Activated CD4-positive, alpha-beta T cell treated with anti-CD3 and anti-CD28 coated beads, Interleukin-2, amount 10 ng/mL, durations not matched to agents 24 days and 14 days (primary cell): ENCODE measurements around the gene ST8SIA3. TPM values are rescaled to one million over a fixed set of nuclear protein-coding genes. Genes with fewer than 3 reads are reported as not detected.

Experiments used
- DNase-seq: peaks from one replicate; pipeline ENCODE4 v3.0.0; 2022
- H3K27ac Mint-ChIP-seq: one replicate; pipeline ENCODE4 v1.8.0; 2022; ENCODE audit warnings: mild to moderate bottlenecking, mixed read lengths
- H3K27me3 Mint-ChIP-seq: one replicate; pipeline ENCODE4 v1.8.0; 2022; ENCODE audit warnings: mixed read lengths
- H3K36me3 Mint-ChIP-seq: one replicate; pipeline ENCODE4 v1.8.0; 2022; ENCODE audit warnings: low read depth, mild to moderate bottlenecking, mixed read lengths
- H3K4me1 Mint-ChIP-seq: one replicate; pipeline ENCODE4 v1.8.0; 2021; ENCODE audit warnings: mixed read lengths
- H3K4me3 Mint-ChIP-seq: one replicate; pipeline ENCODE4 v1.8.0; 2022; ENCODE audit warnings: mild to moderate bottlenecking, moderate library complexity, mixed read lengths
- H3K9me3 Mint-ChIP-seq: one replicate; pipeline ENCODE4 v1.8.0; 2021; ENCODE audit warnings: mixed read lengths
- intact Hi-C: fragments of 100-400 bp; cut with micrococcal nuclease; formaldehyde crosslinking; loops from one replicate; pipeline ENCODE4 v1.15.1; 2023
- total RNA-seq: library from RNA; stranded (reverse); gene quantifications from 2 replicates; pipeline ENCODE4 v1.2.3, GENCODE V29; 2022

The ST8SIA3 gene
- total RNA-seq, 1 donor from 2014 or later = not detected

DNA sequence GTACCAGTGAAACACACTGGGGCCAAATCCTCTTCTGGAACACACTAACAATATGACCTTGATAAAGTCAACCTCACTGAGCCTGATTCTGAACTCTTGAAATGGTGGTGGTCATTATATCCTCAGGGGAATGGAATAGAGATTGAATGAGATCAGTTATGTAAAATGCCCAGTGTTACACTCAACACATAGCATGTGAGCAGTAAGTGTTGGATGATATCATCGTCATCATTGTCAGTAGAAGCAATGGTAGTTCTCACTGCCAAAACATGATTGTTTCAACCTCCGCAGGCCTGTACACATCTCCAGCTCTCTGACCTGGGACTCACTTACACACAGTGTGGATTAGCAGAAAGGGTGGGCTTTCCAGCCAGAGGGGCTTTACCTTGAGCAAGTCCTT is 5.5 kb upstream of the ST8SIA3 start:
- H3K4me1 Mint-ChIP-seq = no peaks in the 10 kb centered on the region
- H3K36me3 Mint-ChIP-seq = no peaks in the 10 kb centered on the region
- intact Hi-C loops = no loop called here
- no peak for DNase-seq
- no peak overlapping the region for H3K27ac Mint-ChIP-seq
- peaks cover 13% of the 10 kb centered on the region for H3K27me3 Mint-ChIP-seq
- no peaks in the 10 kb centered on the region for H3K9me3 Mint-ChIP-seq
- H3K4me3 Mint-ChIP-seq = no peak overlapping the region

DNA sequence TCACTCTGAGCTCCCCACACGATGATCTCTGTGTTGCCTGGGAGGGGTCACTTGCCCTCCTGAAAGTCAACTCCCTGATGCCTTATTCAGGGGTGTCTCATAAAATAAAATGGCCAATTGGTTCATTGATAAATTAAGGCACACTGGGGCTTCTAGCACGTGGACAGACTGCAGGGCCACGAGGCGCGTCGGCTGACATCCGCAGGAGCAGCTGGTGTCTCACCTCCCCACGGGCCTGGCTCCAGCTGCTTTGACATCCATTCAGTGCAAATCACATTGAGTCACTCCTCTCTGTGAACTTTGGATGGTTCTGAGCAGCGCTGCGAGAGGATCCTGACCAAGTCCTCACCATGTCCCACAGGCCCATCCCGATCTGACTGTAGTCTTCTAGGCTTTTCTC is 4.6 kb upstream of the ST8SIA3 start:
- peaks cover 1% of the 10 kb centered on the region for H3K4me1 Mint-ChIP-seq
- H3K27me3 Mint-ChIP-seq = peaks cover 18% of the 10 kb centered on the region
- no peak overlapping the region for H3K4me3 Mint-ChIP-seq

DNA sequence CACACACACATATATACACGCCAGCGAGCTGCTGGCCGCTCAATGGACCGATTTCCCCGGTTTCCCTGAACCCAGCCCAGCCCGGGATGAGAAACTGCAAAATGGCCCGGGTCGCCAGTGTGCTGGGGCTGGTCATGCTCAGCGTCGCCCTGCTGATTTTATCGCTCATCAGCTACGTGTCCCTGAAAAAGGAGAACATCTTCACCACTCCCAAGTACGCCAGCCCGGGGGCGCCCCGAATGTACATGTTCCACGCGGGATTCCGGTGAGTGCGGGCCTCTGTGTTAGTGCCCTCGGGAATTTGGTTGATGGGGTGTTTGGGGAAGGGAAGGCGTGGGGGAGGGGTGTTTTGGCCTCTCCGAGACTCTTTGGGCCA is 392 bp downstream of the ST8SIA3 start:
- DNase-seq = no peak
- peaks cover 36% of the 10 kb centered on the region for H3K27me3 Mint-ChIP-seq
- intact Hi-C loops = loop anchor here (5.0 kb wide), 1 partner anchor 80 kb away; no protein-coding TSS in a partner anchor

More for the DNA sequence above, 4.6 kb upstream of the ST8SIA3 start:
- Mint-ChIP-seq H3K36me3 (no peaks in the 10 kb centered on the region), H3K9me3 (no peaks in the 10 kb centered on the region), H3K27ac (no peak overlapping the region)
- DNase-seq = no peak
- intact Hi-C loops = no loop called here

DNA sequence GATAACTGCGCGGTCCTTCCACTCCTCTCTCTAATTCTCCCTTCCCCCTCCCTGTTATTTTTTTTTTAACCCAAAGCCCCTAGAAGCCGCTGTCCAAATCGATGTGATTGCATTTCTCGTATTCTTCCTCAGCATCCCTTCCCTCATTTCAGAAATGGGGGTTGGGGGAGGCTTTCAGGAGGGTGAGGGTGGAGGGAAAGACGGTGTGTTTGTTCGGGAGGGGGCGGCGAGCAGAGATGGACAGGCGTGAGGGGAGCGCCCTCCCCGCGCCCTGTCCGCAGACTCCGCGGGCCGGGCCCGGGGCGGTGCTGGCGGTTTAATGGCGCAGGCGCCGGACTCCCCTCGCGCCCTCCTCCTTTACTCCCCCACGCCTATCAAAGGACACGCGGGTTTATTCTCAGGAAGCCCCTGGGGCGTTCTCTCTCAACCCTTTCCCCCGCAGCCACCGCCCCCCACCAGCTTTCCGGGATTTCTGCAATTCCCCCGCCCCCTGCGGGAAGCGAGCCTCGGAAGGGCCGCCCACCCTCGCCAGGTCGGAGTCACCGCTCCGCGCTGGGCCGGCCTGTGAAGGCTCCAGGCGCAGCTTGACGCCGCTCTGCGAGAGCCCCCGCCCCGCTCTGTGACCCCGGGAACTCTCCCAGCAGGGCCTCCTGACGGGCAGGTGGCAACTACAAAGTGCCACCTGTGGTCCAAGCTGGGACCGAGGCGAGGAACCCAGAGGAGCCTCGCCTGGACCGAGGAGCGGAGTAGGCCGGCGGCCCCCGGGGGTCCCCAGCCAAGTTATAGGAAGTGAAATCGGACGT is 981 bp downstream of the ST8SIA3 start:
- no peaks in the 10 kb centered on the region for H3K36me3 Mint-ChIP-seq
- H3K27me3 Mint-ChIP-seq = peaks cover 36% of the 10 kb centered on the region
- DNase-seq = no peak
- intact Hi-C loops = loop anchor here (5.0 kb wide), 1 partner anchor 79 kb away; no protein-coding TSS in a partner anchor
- peaks cover 6% of the 10 kb centered on the region for H3K9me3 Mint-ChIP-seq
- H3K4me3 Mint-ChIP-seq = no peak overlapping the region
- H3K27ac Mint-ChIP-seq = no peak overlapping the region
- H3K4me1 Mint-ChIP-seq = peaks cover 1% of the 10 kb centered on the region

More for the DNA sequence above, 392 bp downstream of the ST8SIA3 start:
- Mint-ChIP-seq H3K4me3 (no peak overlapping the region), H3K27ac (no peak overlapping the region), H3K36me3 (no peaks in the 10 kb centered on the region), H3K4me1 (peaks cover 1% of the 10 kb centered on the region), H3K9me3 (peaks cover 6% of the 10 kb centered on the region)

DNA sequence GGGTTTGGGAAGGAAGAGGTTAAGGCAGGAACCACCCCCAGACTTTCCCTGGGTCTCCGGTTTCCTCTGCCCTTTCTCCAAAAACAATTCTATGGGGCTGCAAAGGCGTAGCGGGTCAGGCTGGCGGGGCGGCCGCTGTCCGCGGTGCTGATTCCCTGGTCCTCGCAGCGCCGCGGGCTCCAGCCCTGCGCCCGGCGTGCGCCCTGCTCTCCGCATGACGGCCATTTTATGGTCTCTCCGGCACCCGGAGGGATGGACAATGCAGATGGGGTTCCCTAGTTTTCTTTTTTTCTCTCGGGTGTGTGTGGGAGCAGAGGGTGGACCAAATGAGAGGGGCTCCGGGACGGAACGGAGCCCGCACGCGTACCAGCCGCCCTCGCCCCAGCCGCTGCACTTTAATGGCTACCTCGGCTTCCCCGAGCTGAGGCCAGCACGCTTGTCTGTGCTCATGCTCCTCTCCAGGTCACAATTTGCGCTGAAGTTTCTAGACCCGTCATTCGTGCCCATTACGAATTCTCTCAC is 1.6 kb downstream of the ST8SIA3 start:
- Mint-ChIP-seq H3K4me1 (peaks cover 1% of the 10 kb centered on the region), H3K4me3 (no peak overlapping the region), H3K27ac (no peak overlapping the region), H3K9me3 (peaks cover 6% of the 10 kb centered on the region), H3K36me3 (no peaks in the 10 kb centered on the region), H3K27me3 (peaks cover 36% of the 10 kb centered on the region)
- intact Hi-C loops = loop anchor here (5.0 kb wide), 1 partner anchor 78 kb away; no protein-coding TSS in a partner anchor
- peak; percentile 77 for DNase-seq

DNA sequence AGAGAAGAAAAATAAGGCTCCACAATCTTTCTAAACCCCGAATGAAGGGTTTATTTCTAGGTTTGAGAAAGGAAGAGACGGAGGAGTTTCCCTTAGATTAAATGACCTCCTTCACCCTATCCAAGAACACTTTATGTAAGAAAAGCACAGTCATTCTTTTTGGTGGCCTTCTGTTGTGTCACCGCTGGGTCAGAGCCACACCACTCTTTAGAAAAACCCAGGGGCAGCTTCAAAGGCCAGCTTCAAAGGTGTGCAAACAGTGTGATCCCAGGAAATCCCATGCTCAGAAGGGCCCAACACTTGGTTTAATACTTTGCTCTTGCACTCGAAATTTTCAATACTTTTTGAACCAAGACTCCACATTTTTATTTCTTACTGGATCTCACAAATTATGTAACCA is 7.1 kb downstream of the ST8SIA3 start:
- intact Hi-C loops = no loop called here
- Mint-ChIP-seq H3K27me3 (peaks cover 10% of the 10 kb centered on the region), H3K9me3 (peaks cover 6% of the 10 kb centered on the region), H3K4me3 (no peak overlapping the region), H3K36me3 (no peaks in the 10 kb centered on the region), H3K4me1 (no peaks in the 10 kb centered on the region), H3K27ac (no peak overlapping the region)
- DNase-seq = no peak

DNA sequence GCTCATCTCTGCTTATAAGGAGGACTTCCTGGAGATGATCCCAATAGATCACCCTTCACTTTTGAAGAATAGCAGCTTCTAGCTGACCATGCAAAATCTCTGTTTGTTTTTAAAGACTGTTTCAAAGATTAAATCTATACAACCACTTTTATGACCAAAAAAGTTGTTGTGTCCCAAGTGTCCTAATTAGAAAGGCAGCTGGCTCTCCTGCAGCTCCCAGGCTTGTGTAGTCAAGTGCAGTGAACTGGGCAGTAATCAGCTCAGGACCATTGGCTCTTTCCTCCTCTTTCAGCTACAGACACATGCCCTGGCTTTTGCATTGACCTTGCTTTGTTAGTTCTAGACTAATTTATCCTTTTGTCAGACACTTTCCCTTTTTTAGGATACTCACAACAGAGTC is 10.4 kb downstream of the ST8SIA3 start:
- Mint-ChIP-seq H3K36me3 (no peaks in the 10 kb centered on the region), H3K4me1 (no peaks in the 10 kb centered on the region), H3K27ac (no peak overlapping the region), H3K27me3 (peaks cover 1% of the 10 kb centered on the region), H3K4me3 (no peak overlapping the region), H3K9me3 (no peaks in the 10 kb centered on the region)
- intact Hi-C loops = no loop called here
- DNase-seq = no peak

DNA sequence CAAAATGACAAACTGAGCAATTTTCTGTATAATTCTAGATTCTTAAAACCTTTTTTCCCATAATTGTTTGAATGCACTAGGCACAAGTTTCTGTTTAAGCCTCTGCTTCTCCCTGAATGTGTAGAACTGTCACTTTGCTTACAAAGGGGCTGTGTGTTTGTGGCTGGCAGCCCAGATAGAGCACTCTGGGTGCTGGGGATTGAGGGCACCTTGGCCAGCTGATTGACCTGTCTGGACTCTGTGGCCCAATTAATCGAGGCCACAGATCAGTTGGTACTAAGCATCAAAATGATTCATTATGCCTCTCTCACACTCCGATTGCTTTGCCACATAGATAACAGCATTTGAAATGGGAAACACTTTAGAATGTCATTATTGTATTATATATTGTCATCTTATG is 12.1 kb downstream of the ST8SIA3 start:
- H3K9me3 Mint-ChIP-seq = no peaks in the 10 kb centered on the region
- no peak for DNase-seq
- peaks cover 1% of the 10 kb centered on the region for H3K27me3 Mint-ChIP-seq
- no peak overlapping the region for H3K4me3 Mint-ChIP-seq
- H3K4me1 Mint-ChIP-seq = no peaks in the 10 kb centered on the region
- H3K27ac Mint-ChIP-seq = no peak overlapping the region
- intact Hi-C loops = no loop called here
- H3K36me3 Mint-ChIP-seq = no peaks in the 10 kb centered on the region

DNA sequence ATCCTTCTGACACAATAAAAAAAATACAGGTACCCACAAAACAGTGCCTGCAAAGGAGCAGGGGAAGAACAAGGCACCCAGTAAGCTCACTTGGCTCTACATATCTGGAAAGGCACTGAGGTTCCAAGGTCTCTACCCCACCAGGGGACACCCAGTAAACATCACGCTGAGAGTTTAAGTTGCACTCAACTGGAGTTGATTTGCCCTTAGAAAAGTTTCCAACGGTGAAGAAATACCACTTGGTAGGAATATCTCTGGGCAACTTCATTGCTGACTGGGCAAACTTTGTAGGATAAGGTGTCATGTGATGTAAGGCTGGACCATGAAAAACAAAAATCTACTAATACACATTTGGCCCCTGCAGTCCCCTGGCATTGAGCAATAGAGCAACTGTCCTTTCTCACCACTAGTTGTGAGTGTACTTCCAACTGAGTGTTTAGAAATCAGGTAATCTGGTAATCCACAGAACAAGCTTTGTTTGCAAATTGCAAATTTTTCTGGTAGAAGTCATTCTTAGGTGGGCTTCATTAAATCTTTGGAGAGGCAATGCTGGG is 14.2 kb downstream of the ST8SIA3 start:
- DNase-seq = no peak
- no peaks in the 10 kb centered on the region for H3K4me1 Mint-ChIP-seq
- intact Hi-C loops = no loop called here

DNA sequence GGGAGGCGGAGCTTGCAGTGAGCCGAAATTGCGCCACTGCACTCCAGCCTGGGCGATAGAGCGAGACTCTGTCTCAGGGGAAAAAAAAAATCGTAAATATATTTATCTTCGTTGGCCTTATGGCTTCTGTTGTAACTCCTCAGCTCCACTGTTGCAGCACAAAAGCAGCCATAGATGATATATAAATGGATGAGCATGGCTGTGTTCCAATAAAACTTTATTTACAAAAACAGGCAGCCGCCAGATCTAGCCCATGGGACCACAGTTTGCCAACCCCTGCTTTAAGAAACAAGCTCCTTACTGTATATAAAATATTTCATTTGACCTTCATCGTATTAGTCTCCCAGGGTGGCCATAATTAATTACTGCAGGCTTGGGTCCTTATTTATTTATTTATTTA is 20.1 kb downstream of the ST8SIA3 start:
- H3K9me3 Mint-ChIP-seq = no peaks in the 10 kb centered on the region
- H3K36me3 Mint-ChIP-seq = no peaks in the 10 kb centered on the region
- intact Hi-C loops = no loop called here
- no peak for DNase-seq
- no peaks in the 10 kb centered on the region for H3K4me1 Mint-ChIP-seq
- H3K4me3 Mint-ChIP-seq = no peak overlapping the region
- H3K27ac Mint-ChIP-seq = no peak overlapping the region
- no peaks in the 10 kb centered on the region for H3K27me3 Mint-ChIP-seq

More for the DNA sequence above, 14.2 kb downstream of the ST8SIA3 start:
- no peaks in the 10 kb centered on the region for H3K9me3 Mint-ChIP-seq
- no peaks in the 10 kb centered on the region for H3K36me3 Mint-ChIP-seq
- H3K4me3 Mint-ChIP-seq = no peak overlapping the region
- H3K27ac Mint-ChIP-seq = no peak overlapping the region
- H3K27me3 Mint-ChIP-seq = peaks cover 1% of the 10 kb centered on the region

DNA sequence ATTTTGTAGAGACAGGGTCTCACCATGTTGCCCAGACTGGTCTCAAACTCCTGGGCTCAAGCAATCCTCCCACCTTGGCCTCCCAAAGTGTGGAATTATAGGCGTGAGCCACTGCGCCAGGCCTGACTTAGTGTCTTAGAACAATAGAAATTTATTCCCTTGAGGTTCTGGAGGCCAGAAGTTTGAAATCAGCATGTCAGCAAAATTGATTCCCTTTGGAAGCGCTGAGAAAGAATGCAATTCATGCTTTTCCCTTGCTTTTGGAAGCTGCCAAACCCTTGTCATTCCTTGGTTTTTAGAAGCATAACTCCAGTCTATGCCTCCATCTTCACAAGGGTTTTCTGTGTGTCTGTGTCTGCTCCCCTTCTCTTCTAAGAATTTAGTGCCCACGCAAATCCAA is 20.7 kb downstream of the ST8SIA3 start:
- DNase-seq = no peak
- H3K4me3 Mint-ChIP-seq = no peak overlapping the region
- H3K27me3 Mint-ChIP-seq = no peaks in the 10 kb centered on the region
- intact Hi-C loops = no loop called here
- no peaks in the 10 kb centered on the region for H3K4me1 Mint-ChIP-seq
- H3K9me3 Mint-ChIP-seq = no peaks in the 10 kb centered on the region
- no peaks in the 10 kb centered on the region for H3K36me3 Mint-ChIP-seq
- H3K27ac Mint-ChIP-seq = no peak overlapping the region

DNA sequence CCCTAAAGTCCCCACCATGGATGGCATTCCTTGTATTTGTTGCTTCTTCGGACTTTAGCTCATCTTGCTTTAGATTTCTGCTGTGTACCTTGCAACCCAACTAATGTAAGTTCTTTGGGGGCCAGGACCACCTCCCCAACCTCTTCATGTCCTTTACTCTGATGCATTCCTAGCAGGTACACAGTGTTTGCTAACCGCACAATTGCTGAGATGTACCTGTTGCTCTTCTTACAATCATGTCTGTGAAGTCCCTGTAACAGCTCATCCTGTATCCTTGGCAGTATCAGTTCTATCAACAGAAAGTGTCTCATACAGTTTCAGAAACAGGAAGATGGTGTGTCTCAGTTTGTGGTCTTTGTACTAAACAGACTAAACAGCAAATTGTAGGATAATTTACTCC is 24.1 kb downstream of the ST8SIA3 start:
- DNase-seq = no peak
- intact Hi-C loops = no loop called here
- H3K4me1 Mint-ChIP-seq = no peaks in the 10 kb centered on the region
- no peak overlapping the region for H3K27ac Mint-ChIP-seq
- H3K27me3 Mint-ChIP-seq = peaks cover 2% of the 10 kb centered on the region
- no peaks in the 10 kb centered on the region for H3K9me3 Mint-ChIP-seq
- no peak overlapping the region for H3K4me3 Mint-ChIP-seq
- H3K36me3 Mint-ChIP-seq = no peaks in the 10 kb centered on the region

DNA sequence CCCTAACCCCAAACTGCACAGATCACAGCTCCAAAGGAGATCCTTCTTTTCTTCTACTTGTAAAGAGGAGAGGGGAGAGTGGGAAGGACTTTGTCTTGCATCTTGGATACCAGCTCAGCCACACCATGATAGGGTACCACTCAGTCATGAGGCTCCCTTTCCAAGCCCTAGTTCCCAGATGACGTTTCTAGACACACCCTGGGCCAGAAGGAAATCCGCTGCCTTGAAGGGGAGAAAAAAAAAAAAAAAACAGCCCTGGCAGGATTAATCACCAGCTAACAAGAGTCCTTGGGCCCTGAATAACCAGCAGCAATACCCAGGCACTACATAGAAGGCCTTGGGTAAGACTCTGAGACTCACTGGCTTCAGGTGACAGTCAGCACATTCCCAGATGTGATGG is 36.9 kb downstream of the ST8SIA3 start:
- Mint-ChIP-seq H3K27me3 (peaks cover 2% of the 10 kb centered on the region), H3K4me3 (no peak overlapping the region), H3K36me3 (no peaks in the 10 kb centered on the region), H3K9me3 (no peaks in the 10 kb centered on the region), H3K27ac (no peak overlapping the region), H3K4me1 (no peaks in the 10 kb centered on the region)
- no peak for DNase-seq
- intact Hi-C loops = no loop called here

DNA sequence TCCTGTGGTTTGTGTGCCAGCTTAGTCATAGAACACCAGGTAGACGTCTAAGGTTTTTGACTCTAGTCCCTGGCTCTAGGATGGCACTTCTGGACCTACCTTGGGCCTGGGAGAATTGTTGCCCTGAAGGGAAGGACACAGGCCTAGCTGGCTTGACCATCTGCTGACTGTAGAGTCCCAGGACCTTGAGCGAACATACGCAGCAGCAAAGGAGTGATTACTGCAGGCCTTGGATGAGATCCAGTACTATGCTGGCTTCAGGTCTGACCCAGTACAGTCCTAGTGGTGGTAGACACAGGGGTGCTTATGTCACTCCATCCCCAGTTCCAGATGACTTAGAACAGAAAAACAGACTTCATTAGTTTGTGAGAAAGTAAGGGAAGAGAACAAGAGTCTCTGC is 37.7 kb downstream of the ST8SIA3 start:
- Mint-ChIP-seq H3K4me1 (no peaks in the 10 kb centered on the region), H3K36me3 (no peaks in the 10 kb centered on the region), H3K27ac (no peak overlapping the region), H3K9me3 (no peaks in the 10 kb centered on the region), H3K27me3 (peaks cover 2% of the 10 kb centered on the region), H3K4me3 (no peak overlapping the region)
- intact Hi-C loops = no loop called here
- DNase-seq = no peak
